CD4-positive, alpha-beta T cell (primary cell): ENCODE results near the gene ROR1. TPM values are rescaled to one million over a fixed set of nuclear protein-coding genes. Genes with fewer than 3 reads are reported as not detected.
"Not testable (repeated sequence)": the region's sequence is repeated elsewhere in the genome, so short reads cannot be mapped to it uniquely, and the experiment has no call there.

ENCODE experiments used
- ATAC-seq: fragments of 200-7000 bp; cut with Tn5 transposase; one replicate; pipeline ENCODE4 v1.10.0; 2022; ENCODE audit warnings: mild to moderate bottlenecking; ENCODE audit not compliant: poor library complexity
- CTCF ChIA-PET: fragments of 350-600 bp; sonication (Branson Sonifier 250); formaldehyde crosslinking; loops from one replicate; lab custom pipeline; 2021; ENCODE audit warnings: antibody characterized with exemption, inconsistent platforms; lab: Charles Lee
- POLR2A ChIA-PET: fragments of 350-600 bp; sonication (Branson Sonifier 250); formaldehyde crosslinking; loops from one replicate; lab custom pipeline; 2021; ENCODE audit warnings: antibody characterized with exemption, inconsistent platforms; lab: Charles Lee
- DNase-seq, 14 experiments: peaks; one replicate each; pipeline ENCODE4 v3.0.0-alpha.2; 2013 to 2020; ENCODE audit warnings: mixed read lengths in 2 of 14
- H3K27ac ChIP-seq, 2 donors: one replicate each; pipeline versions ENCODE4 v1.5.1 to v1.7.0; 2013; ENCODE audit warnings: low read length in 2 of 2, low read depth in 1 of 2, mild to moderate bottlenecking in 1 of 2
- H3K27me3 ChIP-seq, 2 experiments: 1 replicate in 1 of 2; 2 replicates in 1 of 2; pipeline versions ENCODE4 v1.6.1 to v1.7.0; 2013; ENCODE audit warnings: low read length in 2 of 2, control low read depth in 1 of 2, mild to moderate bottlenecking in 1 of 2, moderate library complexity in 1 of 2; ENCODE audit not compliant: insufficient read depth in 2 of 2, control insufficient read depth in 1 of 2
- H3K36me3 ChIP-seq: one replicate; pipeline ENCODE4 v1.6.1; 2013; ENCODE audit warnings: low read length, control low read depth; ENCODE audit not compliant: insufficient read depth
- H3K4me1 ChIP-seq: one replicate; pipeline ENCODE4 v1.6.1; 2013; ENCODE audit warnings: low read length, control low read depth; ENCODE audit not compliant: insufficient read depth
- H3K4me3 ChIP-seq: one replicate; pipeline ENCODE4 v1.5.1; 2013; ENCODE audit warnings: mild to moderate bottlenecking, low read length, moderate library complexity
- H3K9me3 ChIP-seq, 2 experiments: 1 replicate in 1 of 2; 2 replicates in 1 of 2; pipeline versions ENCODE4 v1.6.1 to v1.7.0; 2013; ENCODE audit warnings: low read length in 2 of 2, mild to moderate bottlenecking in 2 of 2, control low read depth in 1 of 2, moderate library complexity in 1 of 2; ENCODE audit not compliant: control insufficient read depth in 1 of 2, insufficient read depth in 1 of 2
- H3K27ac Mint-ChIP-seq: one replicate; pipeline ENCODE4 v1.8.0; 2020; ENCODE audit warnings: mixed read lengths
- H3K27me3 Mint-ChIP-seq: one replicate; pipeline ENCODE4 v1.8.0; 2021; ENCODE audit warnings: mixed read lengths
- H3K36me3 Mint-ChIP-seq: one replicate; pipeline ENCODE4 v1.8.0; 2021; ENCODE audit warnings: low read depth, mixed read lengths
- H3K4me1 Mint-ChIP-seq: one replicate; pipeline ENCODE4 v1.8.0; 2021; ENCODE audit warnings: low read depth, mixed read lengths
- H3K4me3 Mint-ChIP-seq: one replicate; pipeline ENCODE4 v1.8.0; 2020; ENCODE audit warnings: mild to moderate bottlenecking, mixed read lengths
- H3K9me3 Mint-ChIP-seq: one replicate; pipeline ENCODE4 v1.8.0; 2020; ENCODE audit warnings: mixed read lengths
- CTCF ChIP-seq: fragments of 200-600 bp; IDR thresholded peaks from one replicate; pipeline ENCODE4 v1.8.0; 2022; ENCODE audit warnings: antibody characterized with exemption, mild to moderate bottlenecking
- intact Hi-C, 2 experiments: fragments of 100-400 bp; cut with DNase I in 1 of 2; cut with micrococcal nuclease in 1 of 2; formaldehyde crosslinking; loops; one replicate each; pipeline versions ENCODE4 v1.15.1 to v1.9.0; 2023 to 2025; cut with DNase I, micrococcal nuclease
- total RNA-seq, 174 experiments: library from RNA in 2 of 174; stranded (reverse) in 2 of 174; gene quantifications; one replicate each; pipeline ENCODE4 v1.2.3 and lab custom pipeline; 2021 to 2026

Gene ROR1
- total RNA-seq, 2 experiments from 2014 or later, result not detected

- Histone ChIP-seq H3K4me1 (no peaks in the 10 kb centered on the region), H3K27ac (no peak overlapping the region), H3K27me3 (no peaks in the 10 kb centered on the region), H3K36me3 (no peaks in the 10 kb centered on the region), H3K4me3 (no peak overlapping the region), H3K9me3 (no peaks in the 10 kb centered on the region)
- Mint-ChIP-seq H3K27ac (no peak overlapping the region), H3K36me3 (no peaks in the 10 kb centered on the region), H3K4me3 (no peak overlapping the region), H3K9me3 (no peaks in the 10 kb centered on the region), H3K4me1 (no peaks in the 10 kb centered on the region), H3K27me3 (no peaks in the 10 kb centered on the region)
- DNase-seq (no peak), ATAC-seq (no peak)
- intact Hi-C loops, result no loop called here
- ChIA-PET POLR2A (no interaction called here), CTCF (no interaction called here)
- no peak for TF ChIP-seq CTCF
Observed at GRCh38 chr1:63810936-63811469, 37.2 kb downstream of the ROR1 start.

- H3K4me3 ChIP-seq, result no peak overlapping the region
- no peaks in the 10 kb centered on the region for H3K9me3 Mint-ChIP-seq
- intact Hi-C loops, result no loop called here
- H3K27me3 ChIP-seq, result no peaks in the 10 kb centered on the region
- ATAC-seq (no peak), DNase-seq (no peak)
- no peaks in the 10 kb centered on the region for H3K4me1 Mint-ChIP-seq
- H3K9me3 ChIP-seq, result no peaks in the 10 kb centered on the region
- H3K4me1 ChIP-seq, result no peaks in the 10 kb centered on the region
- no peak overlapping the region for H3K27ac Mint-ChIP-seq
- no peaks in the 10 kb centered on the region for H3K36me3 Mint-ChIP-seq
- CTCF ChIA-PET, result no interaction called here
- no peak overlapping the region for H3K4me3 Mint-ChIP-seq
- no peak overlapping the region for H3K27ac ChIP-seq
- no peaks in the 10 kb centered on the region for H3K27me3 Mint-ChIP-seq
- no peak for TF ChIP-seq CTCF
- POLR2A ChIA-PET, result interaction anchor here (0.7 kb wide), 1 partner anchor 10 kb away, joined by 4 read pairs; no protein-coding TSS in a partner anchor
- no peaks in the 10 kb centered on the region for H3K36me3 ChIP-seq
Observed at GRCh38 chr1:63812071-63812700, 38.4 kb downstream of the ROR1 start.

GRCh38 chr1:63813829-63814277, 40.0 kb downstream of the ROR1 start:
- no peak overlapping the region for H3K4me3 ChIP-seq
- H3K4me1 ChIP-seq, result no peaks in the 10 kb centered on the region
- ChIA-PET POLR2A (no interaction called here), CTCF (no interaction called here)
- intact Hi-C loops, result no loop called here
- H3K9me3 ChIP-seq, result no peaks in the 10 kb centered on the region
- Mint-ChIP-seq H3K4me1 (no peaks in the 10 kb centered on the region), H3K9me3 (no peaks in the 10 kb centered on the region), H3K27ac (no peak overlapping the region), H3K4me3 (no peak overlapping the region), H3K36me3 (no peaks in the 10 kb centered on the region), H3K27me3 (no peaks in the 10 kb centered on the region)
- TF ChIP-seq CTCF, result no peak
- no peaks in the 10 kb centered on the region for H3K27me3 ChIP-seq
- ATAC-seq (no peak), DNase-seq (no peak)
- no peaks in the 10 kb centered on the region for H3K36me3 ChIP-seq
- H3K27ac ChIP-seq, result no peak overlapping the region

- POLR2A ChIA-PET, DNase-seq, H3K9me3 Mint-ChIP-seq, intact Hi-C loops, H3K36me3 Mint-ChIP-seq, H3K4me3 Mint-ChIP-seq, H3K27me3 Mint-ChIP-seq, H3K27me3 ChIP-seq, CTCF ChIA-PET, ATAC-seq, H3K9me3 ChIP-seq, H3K4me3 ChIP-seq, H3K27ac Mint-ChIP-seq, H3K36me3 ChIP-seq, H3K27ac ChIP-seq, H3K4me1 Mint-ChIP-seq, H3K4me1 ChIP-seq: not testable (repeated sequence)
Observed at GRCh38 chr1:63816217-63816815, 42.5 kb downstream of the ROR1 start.
